NCI-H1048 (cell line): Measurements from ENCODE around the gene RABL6.
"Not testable (repeated sequence)": the region's sequence is repeated elsewhere in the genome, so short reads cannot be mapped to it uniquely, and the experiment has no call there.

ENCODE experiments used
- DNase-seq: peaks from one replicate; lab custom pipeline; 2025; lab: John Stamatoyannopoulos, UW

RABL6 gene

DNA sequence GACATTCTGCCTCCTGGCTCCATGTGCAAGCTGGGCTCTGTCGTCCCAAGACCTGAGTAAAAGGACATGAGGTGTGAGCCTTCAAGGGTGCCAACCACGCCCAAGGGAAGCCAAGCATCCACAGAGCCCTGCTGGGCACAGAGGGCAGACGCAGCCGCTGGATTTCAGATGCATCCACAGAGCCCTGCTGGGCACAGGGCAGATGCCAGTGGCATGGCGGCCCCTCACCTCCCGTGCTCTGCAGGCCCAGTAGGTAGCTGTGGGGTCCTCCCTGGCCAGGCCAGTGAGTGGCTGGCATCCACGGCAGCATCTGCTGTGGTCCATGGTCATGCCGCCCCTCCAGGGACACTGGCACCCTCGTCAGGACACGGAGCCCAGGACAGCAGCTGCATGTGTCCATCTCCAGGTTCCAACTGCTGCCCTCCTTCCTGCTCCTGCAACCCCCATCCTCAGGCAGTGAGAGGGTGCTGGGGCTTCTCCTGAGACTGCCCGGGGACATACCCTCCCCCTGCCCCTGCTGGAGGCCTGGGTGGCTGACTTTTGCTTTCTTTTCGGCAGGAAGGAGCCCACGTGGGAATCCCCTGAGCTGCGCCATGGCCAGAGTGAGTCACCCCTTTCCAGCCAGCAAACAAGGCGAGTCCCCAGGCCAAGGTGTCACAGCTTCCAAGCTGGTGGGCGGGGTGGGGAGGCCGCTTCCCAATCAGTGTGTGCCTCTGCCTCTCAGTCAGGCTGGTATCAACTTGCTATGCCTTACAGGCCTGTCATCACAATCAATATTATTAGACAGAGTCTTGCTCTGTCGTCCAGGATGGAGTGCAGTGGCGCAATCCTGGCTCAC is 74.6 kb downstream of the RABL6 start:
- DNase-seq = no peak

DNA sequence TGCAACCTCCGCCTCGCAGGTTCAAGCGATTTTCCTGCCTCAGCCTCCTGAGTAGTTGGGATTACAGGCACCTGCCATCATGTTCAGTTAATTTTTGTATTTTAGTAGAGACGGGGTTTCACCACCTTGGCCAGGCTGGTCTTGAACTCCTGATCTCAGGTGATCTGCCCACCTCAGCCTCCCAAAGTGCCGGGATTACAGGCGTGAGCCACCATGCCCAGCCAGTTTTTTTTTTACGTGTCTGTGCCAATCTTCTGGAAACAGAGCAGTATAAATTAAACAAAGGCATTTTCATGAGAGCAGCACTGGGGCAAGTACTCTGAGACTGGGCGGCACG is 75.2 kb downstream of the RABL6 start:
- not testable (repeated sequence) for DNase-seq

DNA sequence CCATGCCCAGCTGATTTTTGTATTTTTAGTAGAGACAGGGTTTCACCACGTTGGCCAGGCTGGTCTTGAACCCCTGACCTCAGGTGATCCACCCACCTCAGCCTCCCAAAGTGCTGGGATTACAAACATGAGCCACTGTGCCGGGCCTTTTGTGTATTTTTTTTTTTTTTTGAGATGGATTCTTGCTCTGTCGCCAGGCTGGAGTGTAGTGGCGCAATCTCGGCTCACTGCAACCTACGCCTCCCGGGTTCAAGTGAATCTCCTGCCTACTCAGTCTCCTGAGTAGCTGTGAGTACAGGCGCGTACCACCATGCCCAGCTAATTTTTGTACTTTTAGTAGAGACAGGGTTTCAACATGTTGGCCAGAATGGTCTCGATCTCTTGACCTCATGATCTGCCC is 75.9 kb downstream of the RABL6 start:
- not testable (repeated sequence) for DNase-seq

DNA sequence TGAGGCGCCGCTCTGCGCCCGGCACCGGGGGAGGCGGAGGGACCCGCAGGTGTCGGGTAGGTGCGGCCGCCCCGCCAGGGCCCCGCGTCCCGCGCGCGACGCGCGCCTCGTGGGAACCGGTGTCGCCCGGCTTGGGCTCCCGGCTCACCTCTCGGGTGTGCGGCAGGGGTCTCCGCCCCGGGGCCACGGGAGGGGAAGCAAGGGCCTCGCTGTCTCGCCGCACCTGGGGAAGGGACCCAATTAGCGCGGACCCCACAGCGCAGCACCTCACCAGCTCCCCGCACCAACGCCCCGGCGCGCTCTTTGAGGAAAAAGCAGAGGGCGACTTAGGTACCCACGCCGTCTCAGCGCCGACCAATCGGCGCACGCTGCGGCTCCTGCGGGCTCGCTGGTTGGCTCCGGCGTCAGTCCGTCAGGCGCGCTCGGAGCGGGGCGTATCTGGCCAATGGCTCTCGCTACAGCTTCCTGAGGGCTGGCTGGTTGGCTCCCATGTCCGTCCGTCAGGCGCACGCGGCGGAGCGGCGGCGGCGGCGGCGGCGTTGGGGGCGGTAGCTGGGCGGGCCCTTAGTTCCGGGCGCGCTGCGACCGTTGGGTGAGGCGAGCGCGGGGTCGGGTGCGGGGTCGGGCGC is 78.3 kb downstream of the RABL6 start, which contains the start of gene TRAF2:
Gene TRAF2 (plus strand): TSS at position 567 of the 629 bp plus-strand sequence. CDS start 12,225 bp downstream, outside the sequence.
- DNase-seq = peak; percentile 92

DNA sequence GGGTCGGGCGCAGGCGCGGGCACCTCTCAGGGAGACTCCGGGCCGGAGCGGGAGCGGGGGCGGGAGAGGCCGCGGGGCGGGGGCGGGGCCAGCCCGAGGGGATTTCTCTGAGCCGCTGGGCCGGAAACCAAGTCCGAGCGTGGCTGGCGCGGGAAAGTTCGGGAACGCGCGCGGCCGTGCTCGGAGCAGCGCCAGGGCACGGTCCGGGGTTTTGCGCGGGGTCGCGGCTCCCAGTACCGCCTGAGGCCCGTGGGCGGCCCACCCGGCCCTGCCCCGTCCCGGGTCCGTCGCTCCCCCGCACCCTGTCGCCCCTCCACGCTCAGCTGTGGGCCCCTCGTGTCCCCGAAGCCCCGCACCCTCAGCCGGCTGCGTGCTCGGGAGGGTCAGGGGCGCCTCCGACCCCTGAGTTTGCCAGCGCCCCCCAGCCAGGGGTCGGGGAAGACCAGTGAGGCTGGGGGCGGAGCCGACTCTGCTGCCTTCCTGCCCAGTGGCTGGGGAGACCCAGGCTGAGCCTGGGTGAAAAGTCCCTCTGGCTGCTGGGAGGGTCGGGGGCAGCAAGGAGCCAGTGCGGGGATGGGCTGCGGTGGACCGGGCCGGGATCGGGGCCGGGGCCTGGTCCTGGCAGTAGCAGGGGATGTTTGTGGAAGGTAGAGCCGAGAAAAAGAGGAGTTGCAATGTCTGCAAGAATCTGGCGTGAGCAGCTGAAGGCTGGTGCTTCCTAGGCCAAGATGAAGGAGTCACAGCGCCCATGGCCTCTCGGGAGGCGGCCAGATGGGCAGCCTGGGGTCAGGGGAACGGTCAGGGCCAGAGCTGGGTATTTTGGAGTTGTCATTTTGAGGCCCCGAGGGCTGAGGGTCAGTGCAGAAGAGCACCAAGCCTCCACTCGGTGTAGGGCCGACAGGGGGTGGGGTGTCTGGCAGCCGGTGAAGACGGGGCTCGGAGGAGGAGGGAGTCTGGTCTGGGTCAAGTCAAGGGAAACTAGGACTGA is 79.2 kb downstream of the RABL6 start:
- DNase-seq = no peak

DNA sequence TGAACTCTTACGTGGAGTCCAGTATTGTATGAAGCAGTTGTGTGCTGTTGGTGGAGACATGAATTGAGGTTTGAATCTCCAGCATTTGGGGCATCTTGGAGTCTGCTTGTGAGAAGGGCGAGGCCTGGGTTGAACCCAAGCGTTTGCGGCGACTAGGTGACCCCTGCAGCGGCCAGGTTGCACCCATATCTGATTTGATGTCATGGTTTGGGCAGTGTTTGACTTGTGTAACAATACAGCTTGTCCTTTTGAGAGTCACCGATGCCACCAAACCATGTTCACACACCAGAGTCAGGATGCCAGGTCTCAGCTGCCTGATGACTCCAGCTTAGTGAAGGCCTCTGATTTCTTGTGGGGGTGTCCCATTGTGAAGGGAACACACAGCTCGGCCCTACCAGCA is 80.7 kb downstream of the RABL6 start:
- DNase-seq = no peak

DNA sequence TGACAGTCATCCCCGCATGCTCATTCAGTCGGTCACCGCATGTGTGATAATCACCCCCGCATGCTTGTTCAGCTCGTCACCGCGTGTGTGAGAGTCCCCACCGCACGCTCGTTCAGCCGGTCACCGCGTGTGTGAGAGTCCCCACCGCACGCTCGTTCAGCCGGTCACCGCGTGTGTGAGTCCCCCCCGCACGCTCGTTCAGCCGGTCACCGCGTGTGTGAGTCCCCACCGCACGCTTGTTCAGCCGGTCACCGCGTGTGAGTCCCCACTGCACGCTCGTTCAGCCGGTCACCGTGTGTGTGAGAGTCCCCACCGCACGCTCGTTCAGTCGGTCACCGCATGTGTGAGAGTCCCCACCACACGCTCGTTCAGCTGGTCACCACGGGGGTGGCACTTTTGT is 82.1 kb downstream of the RABL6 start:
- no peak for DNase-seq

DNA sequence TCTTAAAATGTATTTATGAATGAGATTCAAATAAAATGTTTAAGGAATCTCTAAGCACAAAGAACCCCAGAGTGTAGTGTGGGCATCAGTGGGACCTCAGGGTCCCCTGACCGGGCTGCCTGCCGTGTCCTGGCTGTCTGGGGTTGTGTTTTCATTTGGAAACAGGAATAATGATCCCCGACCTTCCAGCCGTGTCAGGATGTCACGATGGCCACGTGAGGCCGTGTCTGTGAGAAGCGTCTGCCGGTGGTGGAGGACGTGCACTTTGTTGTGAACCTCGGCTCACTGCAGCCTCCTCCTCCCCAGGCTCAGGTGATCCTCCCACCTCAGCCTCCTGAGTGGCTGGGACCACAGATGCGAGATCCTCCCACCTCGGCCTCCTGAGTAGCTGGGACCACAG is 82.9 kb downstream of the RABL6 start:
- no peak for DNase-seq
